Measurements from ENCODE around the gene HOXA5.
A peak's percentile ranks its signal among the peaks of the same experiment; 100 is the strongest.

HOXA5 gene

DNA sequence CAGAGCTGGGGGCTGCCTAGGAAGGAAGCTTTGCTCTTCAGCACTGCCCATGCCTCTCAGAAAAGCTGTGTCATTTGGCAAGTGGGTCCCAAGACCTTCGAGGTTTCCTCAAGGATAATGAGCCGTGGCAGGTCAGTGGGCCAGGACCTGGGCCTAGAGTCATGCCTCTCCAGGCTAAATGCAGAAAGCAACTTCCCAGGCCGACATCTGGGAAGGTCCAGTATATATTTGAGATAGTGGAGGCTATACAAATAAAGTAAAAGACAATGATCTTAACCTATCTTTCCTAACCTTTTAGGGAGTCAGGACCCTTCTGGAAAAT lies 33.0 kb upstream of the HOXA5 start:
- Histone ChIP-seq H3K4me3 (ENCODE audit: low read depth in 1 of 5, low read length in 5 of 5) (peak overlapping the region in 1 of 5 donors; percentile 13), H3K36me3 (ENCODE audit: control insufficient read depth in 5 of 5, insufficient read depth in 5 of 5, low read length in 5 of 5) (no peaks in the 10 kb centered on the region), H3K27me3 (ENCODE audit: control insufficient read depth in 5 of 5, insufficient read depth in 4 of 5, low read length in 5 of 5) (peaks cover 0 to 29% (median 9%) of the 10 kb centered on the region in 5 donors), H3K9ac (ENCODE audit: low read length in 5 of 5) (no peak overlapping the region), H3K4me1 (ENCODE audit: control insufficient read depth in 5 of 5, insufficient read depth in 5 of 5, low read length in 5 of 5) (peaks cover 2 to 87% (median 82%) of the 10 kb centered on the region in 5 donors), H3K9me3 (ENCODE audit: control insufficient read depth in 5 of 5, low read length in 5 of 5) (no peaks in the 10 kb centered on the region), H3K27ac (ENCODE audit: low read depth, low read length) (peak overlapping the region; percentile 98)

DNA sequence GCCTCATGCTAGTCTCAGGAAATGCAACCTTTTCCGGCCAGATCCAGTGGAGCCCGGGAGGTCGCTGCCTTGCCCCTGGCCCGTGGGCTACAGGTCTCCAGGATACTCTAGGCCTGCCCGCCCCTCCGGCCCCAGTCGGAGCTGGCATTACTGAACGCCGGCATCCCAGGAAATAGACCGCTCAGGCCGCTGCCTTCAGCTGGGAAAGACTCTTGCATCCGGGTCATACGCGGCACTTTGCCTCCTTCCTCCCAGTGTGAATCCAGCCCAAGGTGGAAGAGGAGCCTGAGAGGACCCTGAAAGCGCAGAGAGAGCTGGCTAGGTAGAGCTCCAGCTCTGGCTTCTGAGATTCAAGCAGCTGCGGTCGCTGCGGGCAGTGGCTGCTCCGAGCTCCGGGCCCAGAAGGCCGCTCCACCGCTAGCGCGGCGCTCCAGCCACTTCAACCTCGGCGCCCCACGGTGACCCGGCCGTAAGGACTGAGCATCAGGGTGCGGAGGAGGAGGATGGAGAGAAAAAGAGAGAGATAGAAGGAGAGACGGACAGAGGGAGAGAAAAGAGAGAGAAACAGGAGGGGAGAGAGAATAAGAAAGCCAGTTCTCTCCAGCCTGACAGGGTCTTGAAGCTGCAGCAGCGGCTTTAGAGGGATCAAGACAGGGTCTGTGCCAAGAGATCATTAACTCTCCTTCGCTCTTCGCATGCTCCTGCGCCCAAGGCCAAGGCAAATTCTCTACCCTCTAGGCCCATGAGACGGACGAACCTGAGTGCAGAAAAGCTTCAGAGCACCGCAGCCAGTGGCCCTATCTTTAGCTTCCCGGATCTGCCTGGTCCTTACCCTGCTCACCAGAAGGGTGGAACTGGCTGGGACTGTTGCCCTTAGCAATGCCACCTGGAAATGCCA lies 32.4 kb upstream of the HOXA5 start:
- Histone ChIP-seq H3K27me3 (ENCODE audit: control insufficient read depth in 5 of 5, insufficient read depth in 4 of 5, low read length in 5 of 5) (peaks cover 0 to 31% (median 9%) of the 10 kb centered on the region in 5 donors), H3K4me3 (ENCODE audit: low read depth in 1 of 5, low read length in 5 of 5) (peak overlapping the region in 3 of 5 donors; percentile 13 to 24 (median 13)), H3K27ac (ENCODE audit: low read depth, low read length) (peak overlapping the region; percentile 98), H3K9me3 (ENCODE audit: control insufficient read depth in 5 of 5, low read length in 5 of 5) (no peaks in the 10 kb centered on the region), H3K36me3 (ENCODE audit: control insufficient read depth in 5 of 5, insufficient read depth in 5 of 5, low read length in 5 of 5) (no peaks in the 10 kb centered on the region), H3K4me1 (ENCODE audit: control insufficient read depth in 5 of 5, insufficient read depth in 5 of 5, low read length in 5 of 5) (peaks cover 2 to 88% (median 83%) of the 10 kb centered on the region in 5 donors), H3K9ac (ENCODE audit: low read length in 5 of 5) (peak overlapping the region in 1 of 5 donors; percentile 46)

DNA sequence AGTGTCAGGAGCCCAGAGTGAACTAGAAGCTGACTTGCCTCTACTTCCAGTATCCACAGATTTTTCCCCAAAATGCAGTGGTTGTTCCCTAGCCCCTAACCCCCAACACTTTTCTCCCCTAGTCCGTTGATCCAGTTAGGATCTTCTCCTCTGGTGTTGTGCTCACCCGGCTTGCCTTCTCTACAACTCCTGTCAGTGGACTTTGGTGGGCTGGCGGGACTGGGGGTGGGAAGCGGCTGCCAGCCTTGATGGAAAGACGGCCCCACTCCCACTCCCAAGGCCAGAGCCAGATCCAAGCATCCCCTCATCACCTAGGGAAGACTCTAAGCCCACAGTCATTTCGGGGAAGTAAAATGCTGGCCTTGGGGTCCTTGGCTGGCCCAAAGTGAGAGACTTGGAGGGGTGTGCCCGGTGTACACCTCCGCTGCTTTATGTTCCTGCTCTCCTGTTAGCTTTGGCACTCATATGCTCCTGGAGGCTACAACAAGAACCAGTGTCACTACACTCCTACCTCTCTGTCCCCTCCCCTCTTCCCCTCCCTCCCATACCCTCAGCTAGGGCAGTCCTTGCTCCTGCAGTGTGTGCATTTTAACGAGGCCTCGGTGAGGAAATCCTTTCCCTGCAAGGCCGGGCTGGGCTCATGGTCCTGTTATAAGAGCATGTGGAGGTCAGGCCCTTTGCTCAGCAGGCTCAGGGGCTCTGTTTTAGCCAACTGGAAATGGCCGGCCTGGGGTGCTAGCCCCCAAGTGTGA lies 31.6 kb upstream of the HOXA5 start:
- Histone ChIP-seq H3K27me3 (ENCODE audit: control insufficient read depth in 5 of 5, insufficient read depth in 4 of 5, low read length in 5 of 5) (peaks cover 0 to 25% (median 12%) of the 10 kb centered on the region in 5 donors), H3K27ac (ENCODE audit: low read depth, low read length) (peak overlapping the region; percentile 98), H3K4me3 (ENCODE audit: low read depth in 1 of 5, low read length in 5 of 5) (peak overlapping the region in 4 of 5 donors; percentile 4 to 86 (median 78)), H3K36me3 (ENCODE audit: control insufficient read depth in 5 of 5, insufficient read depth in 5 of 5, low read length in 5 of 5) (no peaks in the 10 kb centered on the region), H3K9me3 (ENCODE audit: control insufficient read depth in 5 of 5, low read length in 5 of 5) (no peaks in the 10 kb centered on the region), H3K4me1 (ENCODE audit: control insufficient read depth in 5 of 5, insufficient read depth in 5 of 5, low read length in 5 of 5) (peaks cover 2 to 91% (median 84%) of the 10 kb centered on the region in 5 donors), H3K9ac (ENCODE audit: low read length in 5 of 5) (peak overlapping the region in 2 of 5 donors; percentile 52 to 71)

DNA sequence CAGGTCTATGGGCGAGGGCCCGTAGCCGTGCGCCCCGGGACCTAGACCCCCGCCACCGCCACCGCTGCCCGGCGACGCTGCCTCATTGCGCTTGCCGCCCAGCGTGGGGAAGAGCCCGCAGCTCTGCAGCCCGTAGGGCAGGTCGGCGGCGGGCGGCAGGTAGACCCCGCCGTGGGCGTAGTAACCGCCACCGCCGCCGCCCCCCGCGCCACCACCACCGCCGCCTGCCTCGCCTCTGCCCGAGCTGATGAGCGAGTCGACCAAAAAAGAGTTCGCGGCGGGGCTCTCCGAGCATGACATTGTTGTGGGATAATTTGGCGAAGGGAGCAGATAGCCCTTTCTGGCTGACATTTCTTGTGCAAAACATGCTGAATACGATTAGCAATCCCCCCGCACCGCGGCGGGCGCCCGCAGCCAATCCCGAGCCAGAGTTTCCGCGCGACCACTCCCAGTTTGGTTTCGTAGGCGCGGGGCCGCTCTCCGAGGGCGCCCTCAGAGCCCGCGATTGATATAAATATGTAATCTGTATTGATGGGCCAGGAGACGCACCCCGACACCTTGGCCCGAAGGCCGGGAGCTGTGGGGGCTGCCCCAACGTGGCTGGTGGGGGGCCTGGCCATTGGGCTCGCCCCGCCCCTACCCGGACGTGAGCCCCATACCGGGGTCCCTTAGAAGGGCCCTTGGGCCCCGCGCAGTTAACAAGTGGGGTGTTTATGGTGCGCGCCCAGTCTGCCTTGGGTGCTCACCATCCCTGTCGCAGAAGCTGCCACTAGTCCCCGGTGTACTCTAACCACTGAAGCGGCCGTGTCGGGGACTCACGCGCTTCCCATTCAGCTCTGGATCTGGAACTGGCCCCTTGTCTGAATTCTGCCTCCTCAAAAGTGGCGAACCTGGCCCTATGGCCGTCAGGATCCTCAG lies 30.7 kb upstream of the HOXA5 start, which contains the start of gene HOXA10:
Gene HOXA10, minus strand, starts transcription at position 365 of the 918 bp plus-strand sequence. Its CDS starts 14 bp downstream, at position 351.
- peaks cover 0 to 90% (median 82%) of the 10 kb centered on the region in 5 donors for H3K4me1 ChIP-seq (ENCODE audit: control insufficient read depth in 5 of 5, insufficient read depth in 5 of 5, low read length in 5 of 5)
- H3K9me3 ChIP-seq (ENCODE audit: control insufficient read depth in 5 of 5, low read length in 5 of 5), result no peaks in the 10 kb centered on the region
- H3K27ac ChIP-seq (ENCODE audit: low read depth, low read length), result peak within 1 kb of the TSS; percentile 98
- H3K9ac ChIP-seq (ENCODE audit: low read length in 5 of 5), result peak within 1 kb of the TSS in 4 of 5 donors; percentile 52 to 72 (median 67)
- no peaks in the 10 kb centered on the region for H3K36me3 ChIP-seq (ENCODE audit: control insufficient read depth in 5 of 5, insufficient read depth in 5 of 5, low read length in 5 of 5)
- peak within 1 kb of the TSS; percentile 69 to 86 (median 76) for H3K4me3 ChIP-seq (ENCODE audit: low read depth in 1 of 5, low read length in 5 of 5)
- peaks cover 0 to 28% (median 12%) of the 10 kb centered on the region in 5 donors for H3K27me3 ChIP-seq (ENCODE audit: control insufficient read depth in 5 of 5, insufficient read depth in 4 of 5, low read length in 5 of 5)

DNA sequence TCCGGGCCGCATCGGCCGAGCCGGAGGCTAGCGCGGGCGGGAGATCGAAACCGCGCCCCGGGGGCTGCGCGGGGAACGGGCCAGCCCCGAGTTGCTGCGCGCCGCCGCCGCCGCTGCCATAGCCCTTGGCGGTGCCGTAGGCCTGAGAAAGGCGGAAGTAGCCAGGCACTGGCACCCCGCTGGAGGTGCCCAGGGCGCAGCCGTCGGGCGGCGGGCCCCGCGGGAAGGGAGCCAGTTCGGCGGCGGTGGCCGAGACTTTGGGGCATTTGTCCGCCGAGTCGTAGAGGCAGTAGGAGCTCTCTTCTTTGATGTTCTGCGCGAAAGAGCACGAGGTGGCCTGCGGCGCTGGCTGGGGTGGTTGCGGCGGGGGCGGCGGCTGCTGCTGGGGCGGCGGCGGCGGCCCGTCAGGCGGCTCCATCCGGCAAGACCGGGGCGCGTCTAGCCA lies 30.1 kb upstream of the HOXA5 start:
- Histone ChIP-seq H3K27ac (ENCODE audit: low read depth, low read length) (peak overlapping the region; percentile 98), H3K27me3 (ENCODE audit: control insufficient read depth in 5 of 5, insufficient read depth in 4 of 5, low read length in 5 of 5) (peaks cover 0 to 30% (median 12%) of the 10 kb centered on the region in 5 donors), H3K4me1 (ENCODE audit: control insufficient read depth in 5 of 5, insufficient read depth in 5 of 5, low read length in 5 of 5) (peaks cover 0 to 90% (median 84%) of the 10 kb centered on the region in 5 donors), H3K9ac (ENCODE audit: low read length in 5 of 5) (peak overlapping the region in 3 of 5 donors; percentile 52 to 72 (median 71)), H3K9me3 (ENCODE audit: control insufficient read depth in 5 of 5, low read length in 5 of 5) (no peaks in the 10 kb centered on the region), H3K36me3 (ENCODE audit: control insufficient read depth in 5 of 5, insufficient read depth in 5 of 5, low read length in 5 of 5) (no peaks in the 10 kb centered on the region), H3K4me3 (ENCODE audit: low read depth in 1 of 5, low read length in 5 of 5) (peak overlapping the region in 4 of 5 donors; percentile 74 to 86 (median 78))

DNA sequence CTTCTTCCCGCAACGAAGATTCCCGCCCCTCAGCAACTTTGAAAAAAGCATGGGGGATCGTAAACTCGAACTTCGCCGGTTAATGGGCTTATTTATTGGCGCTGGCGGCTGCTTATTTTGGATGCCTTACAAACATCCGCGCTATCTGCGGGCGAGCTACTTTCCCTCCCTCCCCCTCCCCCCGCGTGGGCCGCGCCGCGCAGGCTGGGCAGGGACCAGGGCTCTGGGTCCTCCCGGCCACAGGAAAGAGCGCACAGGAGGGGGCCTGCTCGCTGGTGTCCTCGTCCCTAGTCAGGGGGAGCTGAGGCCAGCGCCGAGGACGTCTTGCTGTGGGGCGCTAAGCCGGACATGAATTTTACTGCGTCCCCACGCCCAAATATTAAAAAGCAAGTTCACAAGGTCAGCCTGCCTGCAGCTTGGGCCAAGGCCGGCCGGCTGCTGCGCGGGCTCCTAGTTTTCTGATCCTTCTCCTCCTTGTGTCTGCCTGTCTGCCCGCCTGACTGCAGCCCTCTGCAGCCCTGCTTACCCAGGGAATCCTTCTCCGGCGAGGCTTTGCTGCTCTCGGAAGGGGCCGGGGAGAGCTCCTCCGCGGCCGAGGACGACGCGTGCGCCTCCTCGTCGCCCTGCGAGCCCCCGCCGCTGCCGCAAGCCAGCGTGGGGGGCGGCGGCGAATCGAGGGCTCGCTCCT lies 29.5 kb upstream of the HOXA5 start:
- H3K9me3 ChIP-seq (ENCODE audit: control insufficient read depth in 5 of 5, low read length in 5 of 5), result no peaks in the 10 kb centered on the region
- H3K4me1 ChIP-seq (ENCODE audit: control insufficient read depth in 5 of 5, insufficient read depth in 5 of 5, low read length in 5 of 5), result peaks cover 0 to 90% (median 87%) of the 10 kb centered on the region in 5 donors
- H3K4me3 ChIP-seq (ENCODE audit: low read depth in 1 of 5, low read length in 5 of 5), result peak overlapping the region; percentile 69 to 86 (median 76)
- H3K27ac ChIP-seq (ENCODE audit: low read depth, low read length), result peak overlapping the region; percentile 98
- peak overlapping the region; percentile 52 to 71 (median 63) for H3K9ac ChIP-seq (ENCODE audit: low read length in 5 of 5)
- H3K27me3 ChIP-seq (ENCODE audit: control insufficient read depth in 5 of 5, insufficient read depth in 4 of 5, low read length in 5 of 5), result peaks cover 0 to 28% (median 12%) of the 10 kb centered on the region in 5 donors
- H3K36me3 ChIP-seq (ENCODE audit: control insufficient read depth in 5 of 5, insufficient read depth in 5 of 5, low read length in 5 of 5), result no peaks in the 10 kb centered on the region

DNA sequence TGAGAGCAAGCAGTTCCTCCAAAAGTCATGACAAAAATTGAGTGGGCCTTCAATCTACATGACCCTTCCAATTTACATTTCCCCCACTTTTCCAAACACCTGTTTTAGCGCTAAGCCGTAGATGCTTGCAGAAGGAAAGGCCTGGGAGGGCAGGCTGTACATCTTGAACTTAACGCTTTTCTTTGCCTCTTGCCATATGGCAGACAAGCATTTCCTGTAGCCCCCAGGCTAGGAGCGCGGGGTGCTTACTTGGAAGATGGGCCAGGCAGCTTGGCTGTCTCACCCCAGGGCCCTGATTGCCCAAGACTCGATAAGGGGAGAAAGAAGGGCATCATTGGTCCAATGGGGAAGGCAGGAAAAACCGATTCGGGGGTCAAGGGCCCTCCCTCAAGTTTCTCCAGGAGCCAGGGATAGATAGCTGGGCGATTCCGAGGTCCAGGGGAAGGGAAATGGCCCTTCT lies 28.9 kb upstream of the HOXA5 start:
- peak overlapping the region; percentile 98 for H3K27ac ChIP-seq (ENCODE audit: low read depth, low read length)
- H3K4me3 ChIP-seq (ENCODE audit: low read depth in 1 of 5, low read length in 5 of 5), result peak overlapping the region; percentile 69 to 86 (median 76)
- H3K4me1 ChIP-seq (ENCODE audit: control insufficient read depth in 5 of 5, insufficient read depth in 5 of 5, low read length in 5 of 5), result peaks cover 0 to 90% (median 87%) of the 10 kb centered on the region in 5 donors
- H3K9ac ChIP-seq (ENCODE audit: low read length in 5 of 5), result peak overlapping the region; percentile 7 to 71 (median 63)
- no peaks in the 10 kb centered on the region for H3K36me3 ChIP-seq (ENCODE audit: control insufficient read depth in 5 of 5, insufficient read depth in 5 of 5, low read length in 5 of 5)
- H3K27me3 ChIP-seq (ENCODE audit: control insufficient read depth in 5 of 5, insufficient read depth in 4 of 5, low read length in 5 of 5), result peaks cover 0 to 28% (median 12%) of the 10 kb centered on the region in 5 donors
- no peaks in the 10 kb centered on the region for H3K9me3 ChIP-seq (ENCODE audit: control insufficient read depth in 5 of 5, low read length in 5 of 5)

DNA sequence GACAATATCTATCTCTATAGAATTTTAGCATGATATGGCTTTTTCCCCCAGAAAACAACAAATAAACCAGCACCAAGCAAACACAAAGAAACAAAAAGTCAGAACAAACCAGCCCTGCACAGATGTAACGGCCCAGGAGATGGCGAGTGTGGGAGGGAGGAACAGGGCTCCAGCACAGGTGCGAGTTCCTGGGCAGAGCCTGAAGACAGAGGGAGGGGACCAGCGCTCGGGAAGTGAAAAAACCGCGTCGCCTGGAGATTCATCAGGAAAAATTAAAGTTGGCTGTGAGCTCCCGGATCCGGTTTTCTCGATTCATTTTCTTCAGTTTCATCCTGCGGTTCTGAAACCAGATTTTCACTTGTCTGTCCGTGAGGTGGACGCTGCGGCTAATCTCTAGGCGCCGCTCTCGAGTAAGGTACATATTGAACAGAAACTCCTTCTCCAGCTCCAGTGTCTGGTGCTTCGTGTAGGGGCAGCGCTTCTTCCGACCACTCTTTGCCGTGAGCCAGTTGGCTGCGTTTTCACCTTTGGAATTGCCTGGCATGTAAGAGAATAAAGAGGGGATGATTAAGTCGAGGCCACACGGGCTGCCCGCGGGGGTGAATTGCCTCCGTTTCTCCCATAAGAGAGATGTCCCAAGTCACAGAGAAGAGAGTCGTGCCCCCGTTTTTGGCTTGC lies 28.3 kb upstream of the HOXA5 start:
- peak overlapping the region; percentile 30 to 72 (median 63) for H3K9ac ChIP-seq (ENCODE audit: low read length in 5 of 5)

More for the DNA sequence above, 28.3 kb upstream of the HOXA5 start:
- H3K4me1 ChIP-seq (ENCODE audit: control insufficient read depth in 5 of 5, insufficient read depth in 5 of 5, low read length in 5 of 5), result peaks cover 0 to 90% (median 87%) of the 10 kb centered on the region in 5 donors
- no peaks in the 10 kb centered on the region for H3K36me3 ChIP-seq (ENCODE audit: control insufficient read depth in 5 of 5, insufficient read depth in 5 of 5, low read length in 5 of 5)
- no peaks in the 10 kb centered on the region for H3K9me3 ChIP-seq (ENCODE audit: control insufficient read depth in 5 of 5, low read length in 5 of 5)
- peak overlapping the region; percentile 69 to 86 (median 76) for H3K4me3 ChIP-seq (ENCODE audit: low read depth in 1 of 5, low read length in 5 of 5)
- peak overlapping the region; percentile 98 for H3K27ac ChIP-seq (ENCODE audit: low read depth, low read length)
- H3K27me3 ChIP-seq (ENCODE audit: control insufficient read depth in 5 of 5, insufficient read depth in 4 of 5, low read length in 5 of 5), result peaks cover 0 to 28% (median 12%) of the 10 kb centered on the region in 5 donors
